Measurements from ENCODE around the gene FAM13C.
"Not testable (repeated sequence)": the region's sequence is repeated elsewhere in the genome, so short reads cannot be mapped to it uniquely, and the experiment has no call there.

FAM13C gene

GRCh38 chr10:59362144-59362958 lies at the start of gene FAM13C:
Gene FAM13C (minus strand): TSS chr10:59362549. CDS start chr10:59362460, 89 bp downstream.
- peak in 1 of 2 experiments; percentile 54 for DNase-seq

GRCh38 chr10:59405235-59405634 lies 42.9 kb upstream of the FAM13C start:
- no peak for DNase-seq

- DNase-seq, result no peak
Measured at GRCh38 chr10:59400214-59400613, 37.9 kb upstream of the FAM13C start.

- DNase-seq, result not testable (repeated sequence)
Measured at GRCh38 chr10:59399329-59399728, 37.0 kb upstream of the FAM13C start.

- no peak for DNase-seq
Measured at GRCh38 chr10:59397961-59398360, 35.6 kb upstream of the FAM13C start.

GRCh38 chr10:59395984-59396383 lies 33.6 kb upstream of the FAM13C start:
- DNase-seq, result no peak

- DNase-seq, result no peak
Measured at GRCh38 chr10:59393349-59393748, 31.0 kb upstream of the FAM13C start.

- DNase-seq, result no peak
Measured at GRCh38 chr10:59391060-59391459, 28.7 kb upstream of the FAM13C start.

- no peak for DNase-seq
Measured at GRCh38 chr10:59388671-59388976, 26.3 kb upstream of the FAM13C start.

GRCh38 chr10:59387951-59388670 lies 25.8 kb upstream of the FAM13C start:
- DNase-seq, result no peak

- DNase-seq, result no peak
Measured at GRCh38 chr10:59384761-59385160, 22.4 kb upstream of the FAM13C start.

GRCh38 chr10:59383908-59384307 lies 21.6 kb upstream of the FAM13C start:
- no peak for DNase-seq

- DNase-seq, result no peak
Measured at GRCh38 chr10:59383436-59383835, 21.1 kb upstream of the FAM13C start.

- DNase-seq, result no peak
Measured at GRCh38 chr10:59382831-59383295, 20.5 kb upstream of the FAM13C start.

- DNase-seq, result no peak
Measured at GRCh38 chr10:59381687-59382086, 19.3 kb upstream of the FAM13C start.

GRCh38 chr10:59376846-59377245 lies 14.5 kb upstream of the FAM13C start:
- DNase-seq, result no peak

- DNase-seq, result no peak
Measured at GRCh38 chr10:59375990-59376389, 13.6 kb upstream of the FAM13C start.

GRCh38 chr10:59374916-59375315 lies 12.6 kb upstream of the FAM13C start:
- no peak for DNase-seq

- DNase-seq, result no peak
Measured at GRCh38 chr10:59373071-59373470, 10.7 kb upstream of the FAM13C start.

- no peak for DNase-seq
Measured at GRCh38 chr10:59372543-59372942, 10.2 kb upstream of the FAM13C start.

GRCh38 chr10:59366290-59366689 lies 3.9 kb upstream of the FAM13C start:
- DNase-seq, result no peak

- DNase-seq, result no peak
Measured at GRCh38 chr10:59363446-59363958, 1.2 kb upstream of the FAM13C start.

GRCh38 chr10:59362959-59363381 lies 621 bp upstream of the FAM13C start:
- peak in 1 of 2 experiments; percentile 19 for DNase-seq

GRCh38 chr10:59361663-59362143 lies 646 bp downstream of the FAM13C start:
- DNase-seq, result no peak
